Body of pancreas (tissue), 4 donors: ENCODE measurements around the gene CACNG7.

ENCODE experiments used
- POLR2A ChIP-seq, 3 donors: fragments of 450-650 bp; IDR thresholded peaks; one replicate each; pipeline ENCODE4 v1.6.1; 2016; ENCODE audit warnings: antibody characterized with exemption in 3 of 3, mild to moderate bottlenecking in 2 of 3
- TF ChIP-seq, protein P1 (sequence below), 7 experiments: fragments of 450-650 bp in 4 of 7; fragments of 200-600 bp in 3 of 7; sonication (generic) in 3 of 7; IDR thresholded peaks; one replicate each; pipeline ENCODE4 v1.5.1; 2016 to 2019; ENCODE audit warnings: antibody characterized with exemption in 7 of 7

DNA sequence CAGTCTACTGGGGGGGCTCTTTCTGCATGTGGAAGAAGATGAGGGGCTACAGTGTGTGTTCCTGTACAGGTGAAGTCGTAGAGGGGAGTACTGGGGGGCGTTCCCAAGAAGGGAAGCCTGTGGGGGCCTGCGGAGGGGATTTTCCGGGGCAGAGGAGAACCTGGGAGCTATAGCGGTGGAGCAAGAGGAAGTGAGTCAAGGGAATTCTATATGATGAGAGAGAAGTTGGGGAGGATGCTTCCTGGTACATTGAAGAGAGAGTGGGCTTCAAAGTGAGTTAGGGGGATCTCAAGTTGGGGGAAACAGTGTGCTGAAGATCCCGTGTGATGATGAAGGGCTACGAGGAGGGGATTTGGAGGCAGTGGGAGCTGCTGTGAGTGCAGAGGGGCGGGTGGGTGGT, 51.8 kb downstream of the CACNG7 start:
- TF ChIP-seq, protein P1, sequence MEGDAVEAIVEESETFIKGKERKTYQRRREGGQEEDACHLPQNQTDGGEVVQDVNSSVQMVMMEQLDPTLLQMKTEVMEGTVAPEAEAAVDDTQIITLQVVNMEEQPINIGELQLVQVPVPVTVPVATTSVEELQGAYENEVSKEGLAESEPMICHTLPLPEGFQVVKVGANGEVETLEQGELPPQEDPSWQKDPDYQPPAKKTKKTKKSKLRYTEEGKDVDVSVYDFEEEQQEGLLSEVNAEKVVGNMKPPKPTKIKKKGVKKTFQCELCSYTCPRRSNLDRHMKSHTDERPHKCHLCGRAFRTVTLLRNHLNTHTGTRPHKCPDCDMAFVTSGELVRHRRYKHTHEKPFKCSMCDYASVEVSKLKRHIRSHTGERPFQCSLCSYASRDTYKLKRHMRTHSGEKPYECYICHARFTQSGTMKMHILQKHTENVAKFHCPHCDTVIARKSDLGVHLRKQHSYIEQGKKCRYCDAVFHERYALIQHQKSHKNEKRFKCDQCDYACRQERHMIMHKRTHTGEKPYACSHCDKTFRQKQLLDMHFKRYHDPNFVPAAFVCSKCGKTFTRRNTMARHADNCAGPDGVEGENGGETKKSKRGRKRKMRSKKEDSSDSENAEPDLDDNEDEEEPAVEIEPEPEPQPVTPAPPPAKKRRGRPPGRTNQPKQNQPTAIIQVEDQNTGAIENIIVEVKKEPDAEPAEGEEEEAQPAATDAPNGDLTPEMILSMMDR (IDR thresholded peaks at IDR 0.05) = no peak
- TF ChIP-seq POLR2A (IDR thresholded peaks at IDR 0.05) = no peak
